Adrenal gland (tissue), 5 donors: ENCODE measurements around the gene ALPK3.

Source experiments
- POLR2A ChIP-seq, 2 donors: fragments of 450-650 bp; IDR thresholded peaks; one replicate each; pipeline ENCODE4 v1.6.1; 2017; ENCODE audit warnings: antibody characterized with exemption in 2 of 2, mild to moderate bottlenecking in 2 of 2, moderate library complexity in 1 of 2
- TF ChIP-seq, protein P1 (sequence below), 6 experiments: fragments of 450-650 bp in 4 of 6; fragments of 200-600 bp in 2 of 6; sonication (generic) in 1 of 6; IDR thresholded peaks; 1 replicate in 5 of 6; 2 replicates in 1 of 6; pipeline versions ENCODE4 v1.5.1 to v1.8.0; 2016 to 2021; ENCODE audit warnings: antibody characterized with exemption in 6 of 6, mild to moderate bottlenecking in 2 of 6, moderate library complexity in 1 of 6
- donor health status: DM: no; HTN: no; CAD: no.

GRCh38 chr15:84827246-84827645 lies 10.1 kb downstream of the ALPK3 start:
- TF ChIP-seq, protein P1, sequence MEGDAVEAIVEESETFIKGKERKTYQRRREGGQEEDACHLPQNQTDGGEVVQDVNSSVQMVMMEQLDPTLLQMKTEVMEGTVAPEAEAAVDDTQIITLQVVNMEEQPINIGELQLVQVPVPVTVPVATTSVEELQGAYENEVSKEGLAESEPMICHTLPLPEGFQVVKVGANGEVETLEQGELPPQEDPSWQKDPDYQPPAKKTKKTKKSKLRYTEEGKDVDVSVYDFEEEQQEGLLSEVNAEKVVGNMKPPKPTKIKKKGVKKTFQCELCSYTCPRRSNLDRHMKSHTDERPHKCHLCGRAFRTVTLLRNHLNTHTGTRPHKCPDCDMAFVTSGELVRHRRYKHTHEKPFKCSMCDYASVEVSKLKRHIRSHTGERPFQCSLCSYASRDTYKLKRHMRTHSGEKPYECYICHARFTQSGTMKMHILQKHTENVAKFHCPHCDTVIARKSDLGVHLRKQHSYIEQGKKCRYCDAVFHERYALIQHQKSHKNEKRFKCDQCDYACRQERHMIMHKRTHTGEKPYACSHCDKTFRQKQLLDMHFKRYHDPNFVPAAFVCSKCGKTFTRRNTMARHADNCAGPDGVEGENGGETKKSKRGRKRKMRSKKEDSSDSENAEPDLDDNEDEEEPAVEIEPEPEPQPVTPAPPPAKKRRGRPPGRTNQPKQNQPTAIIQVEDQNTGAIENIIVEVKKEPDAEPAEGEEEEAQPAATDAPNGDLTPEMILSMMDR (IDR thresholded peaks at IDR 0.05) = no peak
- no peak for TF ChIP-seq POLR2A (IDR thresholded peaks at IDR 0.05)
